DMS53 treated with DMSO at 0.1 percent for 48 hours (cell line): ENCODE data around the gene DIAPH3.

ENCODE experiments used
- DNase-seq: peaks from one replicate; lab custom pipeline; 2025; ENCODE audit not compliant: unreplicated experiment; lab: John Stamatoyannopoulos, UW

Gene DIAPH3

DNA sequence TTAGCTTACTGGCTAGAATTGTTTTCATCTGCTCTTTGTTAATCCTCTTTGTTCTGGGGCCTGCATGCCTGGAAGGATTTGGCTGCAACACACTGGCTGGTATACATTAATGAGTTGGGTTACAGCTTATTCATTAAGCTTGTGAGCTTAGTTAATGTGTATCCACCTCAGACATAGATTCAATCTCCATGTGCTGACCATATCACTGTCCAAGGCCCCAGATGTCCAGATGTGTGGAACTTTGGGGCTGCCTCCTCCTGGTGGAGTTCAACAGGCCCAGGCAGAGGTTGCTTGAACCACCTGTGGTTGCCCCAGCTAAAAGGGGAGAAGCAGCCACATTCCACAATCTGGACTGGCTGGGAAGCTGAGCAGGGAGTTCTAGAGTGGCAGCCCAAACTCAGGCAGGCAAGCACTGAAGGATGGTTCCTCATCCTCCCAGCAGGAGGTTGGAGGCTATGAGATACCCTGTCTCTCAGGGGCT, 5.4 kb downstream of the DIAPH3 start:
- no peak for DNase-seq

DNA sequence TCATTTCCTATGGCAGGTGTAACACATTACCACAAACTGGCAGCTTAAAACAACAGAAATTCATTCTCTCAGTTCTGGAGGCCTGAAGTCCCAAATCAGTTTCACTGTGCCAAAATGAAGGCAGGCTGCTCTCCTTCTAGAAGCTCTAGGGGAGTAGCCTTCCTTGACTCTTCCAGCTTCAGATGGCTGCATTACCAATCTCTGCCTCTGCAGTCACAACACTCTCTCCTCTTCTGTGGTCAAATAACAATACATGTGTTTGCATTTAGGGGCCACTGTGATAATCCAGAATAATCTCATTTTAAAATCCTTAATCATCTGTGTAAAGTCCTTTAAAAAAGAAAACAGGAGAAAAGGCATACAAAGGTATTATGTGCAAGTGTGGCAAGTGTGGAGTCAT, 7.8 kb downstream of the DIAPH3 start:
- no peak for DNase-seq

DNA sequence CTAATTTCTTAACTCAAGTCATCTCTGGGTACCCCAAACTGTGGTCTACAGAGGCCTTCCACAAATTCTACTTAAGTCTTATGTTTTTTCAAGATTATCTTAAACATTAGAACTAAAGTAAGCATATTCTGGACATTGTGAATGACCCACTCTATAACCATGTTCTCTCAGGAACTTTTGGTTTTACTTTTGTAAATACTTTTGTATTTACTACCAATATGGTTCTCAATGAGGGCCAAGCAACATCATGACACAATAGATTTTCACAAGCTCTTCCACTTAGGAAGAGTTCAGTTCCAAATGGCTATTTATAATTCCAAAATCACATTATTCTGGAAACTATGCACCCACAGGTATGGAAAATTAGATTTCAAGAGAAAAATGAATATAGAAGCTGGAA, 10.8 kb downstream of the DIAPH3 start:
- DNase-seq = no peak

DNA sequence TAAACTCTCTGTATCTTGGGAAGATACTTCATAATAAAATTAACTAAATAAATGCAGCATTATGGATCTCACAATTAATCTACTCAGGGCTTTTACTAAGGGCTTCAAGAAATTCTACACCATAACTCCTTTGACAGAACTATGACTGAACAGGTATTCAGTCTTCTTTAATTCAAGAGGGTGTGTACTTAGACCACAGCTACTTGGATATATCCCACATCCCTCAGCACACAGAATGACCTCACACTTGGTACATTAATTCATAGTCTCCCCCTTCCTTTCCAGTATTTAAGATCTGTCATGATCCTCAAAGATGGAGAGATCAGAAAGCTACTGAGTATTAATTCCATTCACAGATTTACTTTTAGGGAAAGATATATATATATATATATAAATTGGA, 11.6 kb downstream of the DIAPH3 start:
- DNase-seq = no peak

DNA sequence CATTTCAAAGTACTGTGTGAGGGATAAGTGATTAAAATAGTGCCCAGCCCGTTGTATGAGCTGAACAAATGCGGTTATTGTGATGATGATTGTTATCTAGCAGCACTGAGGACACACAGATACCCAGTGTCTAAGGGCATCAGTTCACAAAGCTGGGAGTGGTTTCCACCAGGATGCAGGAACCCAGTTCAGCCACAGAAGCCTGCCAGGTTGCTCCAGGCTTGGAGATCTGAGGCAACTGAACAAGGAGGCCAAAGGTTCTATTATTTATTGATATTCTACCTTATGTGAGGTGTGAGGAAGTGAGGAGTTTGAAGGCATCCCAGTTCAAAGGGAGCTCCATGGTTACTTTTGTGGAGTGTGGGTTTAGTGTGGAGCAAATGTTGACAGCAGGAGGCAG, 13.2 kb downstream of the DIAPH3 start:
- DNase-seq = no peak

DNA sequence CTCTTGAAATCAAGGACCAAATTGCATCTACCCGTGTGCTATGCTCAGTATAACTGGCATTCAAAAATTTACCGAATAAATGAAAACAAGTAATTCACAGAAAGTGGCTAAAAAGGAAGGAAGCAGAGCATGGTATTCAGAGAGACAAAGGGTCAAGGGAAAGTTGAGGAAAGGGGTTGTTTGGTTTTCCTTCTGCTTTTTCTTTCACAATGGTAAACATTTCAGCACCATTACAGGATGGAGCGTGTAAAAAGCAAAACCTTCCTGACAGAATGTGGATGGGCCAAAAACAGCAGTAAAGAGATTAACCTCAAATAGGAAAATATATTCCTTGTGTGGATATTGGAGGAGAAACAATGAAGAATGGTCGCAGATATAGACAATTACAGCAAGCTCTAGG, 14.8 kb downstream of the DIAPH3 start:
- no peak for DNase-seq

DNA sequence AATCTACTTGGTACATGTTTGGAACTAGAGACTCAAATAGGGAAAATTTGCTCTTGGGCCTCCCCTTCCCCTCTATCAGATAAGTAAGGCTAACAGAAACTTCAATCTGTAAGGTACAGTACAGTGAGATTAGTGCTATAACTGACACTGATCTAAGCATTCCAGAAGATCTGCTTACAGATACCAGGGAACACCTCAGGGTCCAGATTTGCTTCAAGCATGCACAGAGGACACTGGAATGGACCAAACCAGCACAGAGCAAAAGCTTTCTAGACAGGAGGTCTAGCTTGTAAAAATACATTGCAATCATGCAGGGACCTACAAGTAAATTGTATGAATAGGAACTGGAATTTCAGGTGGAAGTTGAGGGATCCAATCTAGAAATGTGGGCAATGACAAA, 16.4 kb downstream of the DIAPH3 start:
- no peak for DNase-seq

DNA sequence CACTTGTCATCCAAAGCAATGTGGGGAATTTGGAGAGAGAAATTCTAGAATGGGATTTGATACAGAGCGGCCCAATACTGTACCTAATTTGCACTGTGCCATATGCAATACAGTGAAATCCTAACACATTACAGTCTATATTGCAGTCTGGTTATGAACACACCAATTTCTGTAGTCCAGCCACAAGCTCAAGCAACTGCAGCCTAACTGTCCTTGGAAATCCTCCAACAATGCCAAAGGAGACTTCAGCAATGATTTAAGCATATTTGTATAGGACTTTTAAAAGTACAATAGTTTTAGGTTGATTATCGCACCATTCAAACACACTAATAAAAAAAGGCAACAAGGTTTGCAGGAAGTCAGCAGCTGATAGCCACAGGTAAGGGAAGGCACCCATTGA, 17.3 kb downstream of the DIAPH3 start:
- DNase-seq = no peak

DNA sequence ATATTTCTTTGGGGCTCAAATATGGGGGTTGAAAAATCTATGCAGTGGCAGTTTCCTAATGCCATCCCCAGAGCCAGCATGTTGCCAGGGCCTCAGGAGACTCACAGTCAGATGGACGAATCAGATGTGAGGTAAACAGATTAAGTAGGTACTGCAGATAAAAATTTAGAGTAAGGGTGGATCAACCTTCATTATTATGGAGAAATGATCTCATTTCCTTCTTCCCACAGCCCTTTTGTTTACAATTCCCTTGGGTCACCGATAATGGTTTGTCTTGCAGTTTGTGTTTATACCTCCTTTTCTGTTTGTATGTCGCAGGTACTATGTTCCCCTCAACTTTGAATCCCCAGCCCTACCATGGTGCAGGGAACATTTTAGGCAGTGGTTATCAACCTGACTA, 20.0 kb downstream of the DIAPH3 start:
- peak; percentile 22 for DNase-seq

DNA sequence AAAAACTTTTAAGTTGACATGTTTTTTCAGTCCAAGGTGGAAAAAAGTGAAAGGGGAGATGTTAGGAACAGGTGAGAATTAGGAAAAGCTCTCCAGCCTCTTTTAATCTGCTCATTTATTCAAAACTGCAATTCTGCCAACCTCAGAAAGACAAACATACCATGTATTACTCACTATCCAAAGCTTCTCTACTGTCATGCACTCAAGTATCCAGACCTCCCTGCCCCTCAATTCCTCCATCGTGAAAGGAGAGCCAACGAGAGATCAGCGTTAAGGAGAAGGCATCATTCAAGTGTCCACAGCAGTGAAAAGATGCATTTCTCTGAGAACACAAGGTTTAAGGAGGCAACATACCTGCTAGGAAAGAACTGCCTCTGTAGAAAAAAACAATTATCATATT, 24.5 kb downstream of the DIAPH3 start:
- no peak for DNase-seq

DNA sequence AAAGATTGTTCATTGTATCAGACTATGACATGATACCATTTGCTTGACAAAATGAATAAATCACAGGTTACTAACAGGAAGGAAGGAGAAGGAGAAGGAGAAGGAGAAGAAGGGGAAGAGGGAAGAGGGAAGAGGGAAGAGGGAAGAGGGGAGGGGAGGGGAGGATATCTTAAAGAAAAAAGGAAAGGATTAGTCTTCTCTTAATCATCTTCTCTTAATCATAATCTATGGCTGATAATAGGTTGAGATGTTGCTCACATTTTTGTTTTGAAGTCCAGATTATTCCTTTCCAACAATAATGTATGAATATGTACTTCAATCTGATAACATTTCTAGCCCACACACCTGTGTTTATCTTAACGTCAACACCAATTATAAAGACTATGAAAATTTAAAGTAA, 25.1 kb downstream of the DIAPH3 start:
- DNase-seq = no peak

DNA sequence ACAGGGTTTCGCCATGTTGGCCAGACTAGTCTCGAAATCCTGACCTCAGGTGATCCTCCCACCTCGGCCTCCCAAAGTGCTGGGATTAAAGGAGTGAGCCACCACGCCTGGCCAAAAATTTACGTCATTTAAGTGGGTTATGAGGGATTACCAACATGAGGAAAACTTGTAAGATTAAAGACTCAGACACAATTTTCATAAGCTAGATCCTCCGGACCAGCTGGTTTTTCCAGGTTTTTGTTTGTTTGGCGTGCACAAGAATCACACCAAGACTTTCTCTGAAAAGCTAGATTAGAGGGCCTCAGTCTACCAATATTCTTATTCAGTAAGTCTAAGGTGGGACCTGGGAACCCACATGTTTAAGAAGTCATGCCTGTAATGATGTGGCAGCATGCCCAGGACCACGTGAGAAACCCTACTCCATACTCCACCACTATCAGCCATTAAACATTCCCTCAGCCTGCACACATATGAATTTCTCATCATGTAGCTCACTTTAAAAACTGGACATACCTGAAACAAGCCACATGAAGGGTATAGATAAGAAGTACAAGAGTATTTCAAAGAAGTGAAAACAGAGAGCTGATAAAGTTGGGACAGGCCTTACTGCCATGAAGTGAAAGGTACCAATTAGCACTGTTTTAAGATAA, 25.7 kb downstream of the DIAPH3 start:
- DNase-seq = no peak

DNA sequence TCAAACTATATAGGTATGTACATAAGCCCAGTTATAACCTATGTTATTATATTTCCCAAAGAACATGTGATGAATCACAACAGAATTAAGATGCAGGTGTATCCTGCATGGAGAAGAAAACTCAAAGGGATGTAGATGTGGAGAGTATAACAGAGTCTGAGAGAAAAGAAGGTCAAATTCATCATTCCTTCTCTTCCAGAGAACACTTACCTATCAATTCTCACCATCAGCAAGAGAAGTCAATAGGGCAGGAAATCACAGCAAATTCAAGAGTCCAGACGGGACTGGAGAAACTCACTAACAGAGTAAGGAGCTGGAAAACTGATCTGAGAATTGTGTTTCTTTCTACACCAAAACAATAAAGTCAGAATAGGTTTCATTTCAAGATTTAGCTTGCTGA, 28.4 kb downstream of the DIAPH3 start:
- DNase-seq = no peak

DNA sequence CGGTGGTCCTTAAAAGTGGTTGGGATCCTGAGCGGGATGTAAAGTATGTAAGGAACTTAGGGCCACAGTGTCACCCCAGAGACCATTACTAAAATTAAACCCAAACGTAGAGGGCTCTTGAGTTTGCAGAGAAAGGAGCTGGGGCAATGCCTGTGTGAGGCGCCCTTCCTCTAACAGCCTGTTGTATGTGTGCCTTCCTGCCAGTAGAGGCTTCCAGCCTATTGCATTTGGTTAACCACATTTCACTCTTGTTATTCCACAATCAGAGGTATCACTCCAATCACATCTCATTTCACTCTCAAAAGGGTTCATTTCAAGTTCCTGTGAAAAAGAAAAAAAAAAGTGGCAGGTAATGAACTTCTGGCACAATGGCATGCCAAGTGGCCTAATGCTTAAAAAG, 29.4 kb downstream of the DIAPH3 start:
- no peak for DNase-seq

DNA sequence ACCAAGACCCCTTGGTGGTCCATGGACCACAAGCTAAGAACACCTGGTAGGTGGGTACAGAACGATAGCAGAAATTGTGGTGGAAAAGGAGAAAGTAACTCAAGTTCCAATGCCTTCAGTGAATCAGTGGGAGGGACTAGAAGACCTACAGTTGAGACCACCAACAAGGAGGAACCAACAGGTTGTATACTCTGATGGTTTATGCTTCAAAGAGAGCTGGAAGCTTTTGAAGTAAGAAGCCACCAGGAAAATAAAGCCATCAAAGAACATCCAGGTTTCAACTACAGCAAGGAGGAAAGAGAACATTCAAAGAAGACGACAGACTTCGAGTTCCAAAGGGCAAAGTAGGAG, 42.4 kb downstream of the DIAPH3 start:
- no peak for DNase-seq

DNA sequence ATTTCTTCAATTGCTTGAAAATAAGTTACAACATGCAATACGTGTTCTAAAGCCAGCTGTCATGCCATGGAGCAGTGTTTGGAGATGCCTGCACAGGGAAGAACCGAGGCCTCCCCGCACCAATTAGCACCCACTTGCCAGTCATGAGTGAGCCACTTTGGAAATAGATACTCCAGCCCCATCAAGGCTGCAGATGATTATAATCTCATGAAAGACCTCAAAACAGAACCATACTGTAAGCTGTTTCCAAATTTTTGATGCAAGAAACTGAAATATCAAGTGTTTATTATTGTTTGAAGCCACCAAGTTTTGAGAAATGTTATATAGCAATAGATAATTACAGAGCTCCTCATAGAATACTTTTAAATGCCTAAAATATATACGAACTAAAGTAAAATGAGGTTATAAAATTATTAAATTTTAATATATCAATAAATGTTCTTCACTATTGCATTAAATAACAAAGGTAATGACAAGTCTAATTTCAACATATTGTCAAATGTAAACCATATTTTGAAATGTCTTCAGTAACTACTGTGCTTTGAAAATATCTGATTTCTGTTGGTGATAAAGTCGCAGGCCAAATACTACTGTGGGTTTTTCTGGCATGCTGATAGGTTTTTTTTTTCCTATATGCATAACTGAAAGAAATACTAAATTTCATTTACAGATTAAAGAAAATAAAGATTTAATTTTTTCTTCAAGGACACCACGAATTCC, 43.0 kb downstream of the DIAPH3 start:
- no peak for DNase-seq

DNA sequence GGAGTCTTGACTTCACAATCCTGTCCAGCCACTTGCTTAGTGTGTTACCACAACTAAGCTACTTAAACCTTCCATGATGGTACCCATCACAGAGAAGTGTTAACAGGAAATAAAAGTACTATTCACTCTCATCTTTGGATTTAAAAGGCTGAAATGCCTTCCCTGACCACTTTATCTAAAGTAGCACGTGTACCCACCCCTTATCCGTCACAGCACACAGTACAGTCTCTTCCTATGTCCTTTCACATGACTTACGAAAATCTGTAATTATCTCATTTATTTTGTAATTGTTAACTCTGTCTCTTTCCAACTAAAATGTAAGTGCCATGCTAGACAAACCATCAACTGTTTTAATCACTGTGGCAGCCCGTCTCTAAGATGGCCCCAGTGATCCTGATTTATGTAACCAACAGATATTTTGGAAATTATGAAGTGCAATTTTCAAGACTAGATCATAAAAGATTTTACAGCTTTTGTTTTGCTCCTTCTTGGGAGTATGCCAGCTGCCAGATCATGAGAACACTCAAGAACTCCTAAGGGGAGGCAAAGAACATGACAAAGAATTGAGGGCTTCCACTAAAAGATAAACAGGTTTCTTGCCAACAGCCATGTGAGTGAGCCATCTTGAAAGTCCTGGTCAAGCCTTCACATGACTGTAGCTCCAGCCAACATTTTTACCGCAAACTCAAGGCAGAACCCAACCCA, 44.9 kb downstream of the DIAPH3 start:
- no peak for DNase-seq

DNA sequence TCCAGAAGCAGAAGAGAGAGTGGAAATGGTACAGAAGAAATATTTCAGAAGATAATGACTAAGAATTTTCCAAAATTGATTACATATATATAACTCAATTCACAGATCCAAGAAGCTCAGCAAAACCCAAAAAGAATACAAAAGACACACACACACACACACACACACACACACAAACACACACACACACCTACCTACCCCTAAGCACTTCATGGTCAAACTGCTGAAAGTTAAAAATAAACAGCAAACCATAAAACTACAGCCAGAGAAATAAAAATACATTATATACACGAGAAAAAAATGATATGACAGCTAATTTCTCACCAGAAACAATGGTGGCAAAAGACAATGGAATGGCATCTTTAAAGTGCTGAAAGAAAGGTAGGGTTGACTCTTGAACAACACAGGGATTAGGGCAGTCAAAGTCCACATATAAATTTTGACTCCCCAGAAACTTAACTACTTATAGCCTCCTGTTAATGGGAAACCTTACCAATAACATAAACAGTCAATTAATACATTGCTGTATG, 49.2 kb downstream of the DIAPH3 start:
- no peak for DNase-seq

DNA sequence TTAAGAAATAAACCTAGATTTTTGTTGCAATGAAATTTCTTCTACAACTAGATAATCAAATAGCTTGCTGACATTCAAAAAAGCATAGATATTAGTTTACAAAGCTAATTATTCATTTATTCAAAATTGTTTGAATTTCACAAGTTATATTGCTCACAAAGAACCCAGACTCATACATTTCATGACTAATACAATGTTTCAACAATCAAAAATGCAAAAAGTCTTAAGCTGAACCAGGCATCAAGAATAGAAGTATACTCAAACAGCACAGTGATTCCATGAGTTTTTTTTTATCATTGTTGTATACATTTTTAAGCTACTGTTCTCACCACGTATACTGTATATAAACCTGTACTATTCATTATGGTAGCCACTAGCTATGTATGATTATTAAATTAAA, 51.0 kb downstream of the DIAPH3 start:
- no peak for DNase-seq

DNA sequence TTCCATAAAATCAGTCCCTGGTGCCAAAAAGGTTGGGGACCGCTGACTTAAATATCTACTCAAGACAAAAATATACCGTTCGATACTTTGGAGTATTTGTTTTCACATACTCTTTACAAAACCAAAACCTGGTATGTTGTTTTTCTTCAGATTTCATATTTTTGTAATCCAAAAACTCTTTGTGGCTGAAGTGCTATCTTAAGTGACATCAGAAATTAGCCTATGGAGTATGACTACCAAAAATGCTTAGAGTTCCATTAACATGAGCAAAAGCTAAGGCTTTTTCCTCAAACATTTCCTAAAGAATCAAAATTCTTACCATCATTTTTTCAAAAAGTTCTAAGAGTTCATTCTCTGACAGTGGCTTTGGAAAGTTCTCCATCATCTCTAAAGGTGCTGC, 52.0 kb downstream of the DIAPH3 start:
- no peak for DNase-seq

DNA sequence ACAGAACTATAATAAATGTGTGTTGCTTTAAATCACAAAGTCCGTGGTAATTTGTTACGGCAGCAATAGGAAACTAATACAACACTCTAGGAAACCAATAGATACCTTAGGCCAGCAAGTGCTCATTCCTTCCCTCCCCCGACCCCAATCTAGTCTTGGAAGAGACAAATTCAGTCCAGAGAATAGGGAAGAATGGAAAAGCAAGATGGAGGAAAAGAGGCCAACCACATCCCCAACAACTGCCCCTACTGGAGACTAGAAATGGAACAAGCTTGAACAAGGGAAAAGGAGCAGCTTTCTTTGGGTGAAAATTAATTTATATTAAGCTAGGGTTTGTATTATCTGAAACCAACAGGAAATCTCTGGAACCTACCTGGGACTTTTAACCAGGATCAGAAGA, 54.4 kb downstream of the DIAPH3 start:
- DNase-seq = no peak

DNA sequence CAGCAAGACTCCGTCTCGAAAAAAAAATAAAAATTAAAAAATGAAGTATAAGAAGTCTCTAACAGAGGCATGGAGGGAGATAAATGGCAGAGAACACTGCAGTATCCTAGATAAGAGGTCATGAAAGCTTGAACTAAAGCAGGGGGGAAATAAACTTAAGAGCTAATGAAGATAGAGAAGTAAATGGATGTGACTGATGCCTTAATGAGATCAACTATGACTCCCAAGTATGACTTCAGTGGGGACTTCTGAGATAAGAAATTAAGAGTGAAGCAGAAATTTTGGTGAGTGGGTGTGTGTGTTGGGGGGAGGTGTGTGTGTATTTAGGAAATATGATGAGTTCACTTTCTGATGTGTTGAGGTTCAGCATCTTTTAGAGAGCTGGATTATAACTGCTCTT, 55.1 kb downstream of the DIAPH3 start:
- no peak for DNase-seq
